NCI-H1417 treated with DMSO at 0.1 percent for 48 hours (cell line): Measurements from ENCODE around the gene MTUS2.

ENCODE experiments used
- DNase-seq: peaks from one replicate; lab custom pipeline; 2025; lab: John Stamatoyannopoulos, UW

MTUS2 gene

GRCh38 chr13:29239653-29240525 lies 419.8 kb downstream of the MTUS2 start:
- no peak for DNase-seq

GRCh38 chr13:29254626-29255370 lies 434.7 kb downstream of the MTUS2 start:
- DNase-seq = no peak

GRCh38 chr13:29255567-29255966 lies 435.4 kb downstream of the MTUS2 start:
- DNase-seq = no peak

- DNase-seq = no peak
These were observed 440.5 kb downstream of the MTUS2 start for GRCh38 chr13:29260684-29261083.

GRCh38 chr13:29266261-29266660 lies 446.1 kb downstream of the MTUS2 start:
- DNase-seq = no peak

- no peak for DNase-seq
These were observed 446.9 kb downstream of the MTUS2 start for GRCh38 chr13:29266756-29267733.

GRCh38 chr13:29270271-29270985 lies 450.3 kb downstream of the MTUS2 start:
- no peak for DNase-seq

- no peak for DNase-seq
These were observed 451.5 kb downstream of the MTUS2 start for GRCh38 chr13:29271606-29272005.

GRCh38 chr13:29279356-29280254 lies 459.5 kb downstream of the MTUS2 start:
- no peak for DNase-seq

- DNase-seq = no peak
These were observed 461.9 kb downstream of the MTUS2 start for GRCh38 chr13:29281932-29282495.

- DNase-seq = no peak
These were observed 464.6 kb downstream of the MTUS2 start for GRCh38 chr13:29284726-29285125.

GRCh38 chr13:29287237-29287636 lies 467.1 kb downstream of the MTUS2 start:
- no peak for DNase-seq

GRCh38 chr13:29292045-29292444 lies 471.9 kb downstream of the MTUS2 start:
- DNase-seq = no peak

GRCh38 chr13:29294821-29295220 lies 474.7 kb downstream of the MTUS2 start:
- DNase-seq = no peak

GRCh38 chr13:29301027-29301426 lies 480.9 kb downstream of the MTUS2 start:
- no peak for DNase-seq

- DNase-seq = no peak
These were observed 484.0 kb downstream of the MTUS2 start for GRCh38 chr13:29304148-29304547.

GRCh38 chr13:29310806-29311205 lies 490.7 kb downstream of the MTUS2 start:
- no peak for DNase-seq

- no peak for DNase-seq
These were observed 495.7 kb downstream of the MTUS2 start for GRCh38 chr13:29315847-29316246.

- DNase-seq = no peak
These were observed 497.7 kb downstream of the MTUS2 start for GRCh38 chr13:29317828-29318227.

GRCh38 chr13:29318741-29319140 lies 498.6 kb downstream of the MTUS2 start:
- DNase-seq = no peak
